GM23248 (cell line): Measurements from ENCODE around the gene COMMD4.

Source experiments
- EZH2 ChIP-seq: fragments of 200-600 bp; sonication (generic); IDR thresholded peaks from 2 replicates; pipeline ENCODE4 v1.6.1; 2018; ENCODE audit warnings: antibody characterized with exemption, mild to moderate bottlenecking; ENCODE audit not compliant: insufficient read depth, poor library complexity, severe bottlenecking
- EZH2phosphoT487 ChIP-seq: fragments of 200-600 bp; sonication (generic); IDR thresholded peaks from 2 replicates; pipeline ENCODE4 v1.6.1; 2018; ENCODE audit warnings: antibody characterized with exemption, moderate library complexity, mild to moderate bottlenecking, low read depth; ENCODE audit not compliant: insufficient read depth

- TF ChIP-seq EZH2, result no peak
- no peak for TF ChIP-seq EZH2phosphoT487
These were observed 28.0 kb upstream of the COMMD4 start for GRCh38 chr15:75307778-75308390.
